ENCODE data around the gene SLC8A1. TPM values are rescaled to one million over a fixed set of nuclear protein-coding genes. Genes with fewer than 3 reads are reported as not detected.

SLC8A1 gene
- total and polyA plus RNA-seq, 10 of the 15 experiments (the other 5 are each of a cell fraction or from before 2014, with no cell fraction given): under 0.01 to 1.2 (median 0.01) TPM; not detected in 3

- ATAC-seq (no peak), FAIRE-seq (no peak), DNase-seq (ENCODE audit: low read depth, low spot score) (no peak)
- SMC1A ChIA-PET (ENCODE audit: uncharacterized antibody, unreplicated experiment): no interaction called here
- no peak overlapping the region for H3K4me2 ChIP-seq (ENCODE audit: control insufficient read depth, insufficient read depth)
- intact Hi-C loops (cut with micrococcal nuclease; ENCODE audit: unreplicated experiment): no loop called here
- no TSS peak for BruUV-seq (replicated peaks)
- H3K36me3 ChIP-seq (ENCODE audit: control insufficient read depth in 2 of 2, insufficient read depth in 2 of 2, low read length in 1 of 2): no peaks in the 10 kb centered on the region
- no peak overlapping the region for H3K9ac ChIP-seq (ENCODE audit: control insufficient read depth, insufficient read depth, low read length)
- H3K79me2 ChIP-seq (ENCODE audit: control insufficient read depth, insufficient read depth, low read length): no peaks in the 10 kb centered on the region
- CTCF ChIA-PET: no interaction called here
- 6% methylated on average over 1 of the region's 1 CpG for WGBS (ENCODE audit: insufficient coverage, insufficient replicate concordance, low lambda C conversion rate, missing lambda C conversion rate)
- no peaks in the 10 kb centered on the region for H3K9me3 ChIP-seq (replicated peaks; ENCODE audit: control insufficient read depth, insufficient read depth, low read length)
- no peak for TF ChIP-seq TARDBP (IDR thresholded peaks at IDR 0.05; ENCODE audit: borderline replicate concordance)
- TF ChIP-seq EP300 (IDR thresholded peaks at IDR 0.05; ENCODE audit: borderline replicate concordance in 1 of 2, control insufficient read depth in 1 of 2, low read depth in 2 of 2, low read length in 2 of 2): no peak
- H4K20me1 ChIP-seq (ENCODE audit: control insufficient read depth, insufficient read depth): no peaks in the 10 kb centered on the region
- H3K27ac ChIP-seq (ENCODE audit: control insufficient read depth, insufficient read depth): no peak overlapping the region
- no peaks in the 10 kb centered on the region for H3K27me3 ChIP-seq (replicated peaks in 1 of 2; ENCODE audit: control insufficient read depth in 2 of 2, insufficient read depth in 2 of 2, low read length in 1 of 2)
- in situ Hi-C loops (cut with MboI): no loop called here
- no peak overlapping the region for H3K4me3 ChIP-seq
- no peaks in the 10 kb centered on the region for H3K4me1 ChIP-seq (ENCODE audit: control insufficient read depth, insufficient read depth, low read length)
- POLR2A ChIA-PET: no interaction called here
- RAD21 ChIA-PET (ENCODE audit: unreplicated experiment): no interaction called here
- no peak overlapping the region for H2AFZ ChIP-seq (ENCODE audit: control insufficient read depth, low read depth, low read length)
Measured at GRCh38 chr2:40394597-40394996, 57.3 kb downstream of the SLC8A1 start.

DNA sequence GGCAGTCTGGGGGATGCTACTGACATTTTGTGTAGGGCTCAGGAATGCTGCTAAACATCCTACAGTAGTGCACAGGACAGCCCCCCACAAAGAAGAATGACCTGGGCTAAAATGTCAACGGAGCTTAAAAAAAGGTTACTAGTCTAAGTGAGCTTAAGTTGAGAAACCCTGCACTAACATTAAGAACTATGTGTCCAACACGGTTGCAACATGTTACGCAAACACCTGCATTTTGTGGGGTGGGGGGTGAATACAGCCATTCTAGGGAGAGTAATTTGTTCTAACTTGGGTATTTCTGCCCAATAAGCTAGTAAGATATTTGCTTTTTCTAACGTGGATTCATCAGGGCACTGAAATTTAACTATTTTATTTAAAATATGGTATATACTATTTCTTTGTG, 57.9 kb downstream of the SLC8A1 start:
- Histone ChIP-seq H3K4me2 (ENCODE audit: control insufficient read depth, insufficient read depth) (no peak overlapping the region), H3K9ac (ENCODE audit: control insufficient read depth, insufficient read depth, low read length) (no peak overlapping the region), H3K4me1 (ENCODE audit: control insufficient read depth, insufficient read depth, low read length) (no peaks in the 10 kb centered on the region), H3K9me3 (replicated peaks; ENCODE audit: control insufficient read depth, insufficient read depth, low read length) (no peaks in the 10 kb centered on the region), H3K36me3 (ENCODE audit: control insufficient read depth in 2 of 2, insufficient read depth in 2 of 2, low read length in 1 of 2) (no peaks in the 10 kb centered on the region), H4K20me1 (ENCODE audit: control insufficient read depth, insufficient read depth) (no peaks in the 10 kb centered on the region), H3K4me3 (no peak overlapping the region), H3K27ac (ENCODE audit: control insufficient read depth, insufficient read depth) (no peak overlapping the region), H3K79me2 (ENCODE audit: control insufficient read depth, insufficient read depth, low read length) (no peaks in the 10 kb centered on the region), H2AFZ (ENCODE audit: control insufficient read depth, low read depth, low read length) (no peak overlapping the region), H3K27me3 (replicated peaks in 1 of 2; ENCODE audit: control insufficient read depth in 2 of 2, insufficient read depth in 2 of 2, low read length in 1 of 2) (no peaks in the 10 kb centered on the region)
- FAIRE-seq: no peak
- intact Hi-C loops (cut with micrococcal nuclease; ENCODE audit: unreplicated experiment): no loop called here
- WGBS (ENCODE audit: insufficient coverage, insufficient replicate concordance, low lambda C conversion rate, missing lambda C conversion rate): 27% methylated on average over 4 of the region's 4 CpGs
- in situ Hi-C loops (cut with MboI): no loop called here
- ChIA-PET RAD21 (ENCODE audit: unreplicated experiment) (no interaction called here), SMC1A (ENCODE audit: uncharacterized antibody, unreplicated experiment) (no interaction called here), POLR2A (no interaction called here), CTCF (no interaction called here)
- ATAC-seq: no peak
- no peak for DNase-seq (ENCODE audit: low read depth, low spot score)
- no TSS peak for BruUV-seq (replicated peaks)
- no peak for TF ChIP-seq ZNF592 (IDR thresholded peaks at IDR 0.05)
- TF ChIP-seq ZNF384 (IDR thresholded peaks at IDR 0.05; ENCODE audit: borderline replicate concordance, low read depth, low read length): no peak
- no peak for TF ChIP-seq BHLHE40 (IDR thresholded peaks at IDR 0.05; ENCODE audit: borderline replicate concordance in 1 of 2, low read depth in 2 of 2, low read length in 1 of 2)
- no peak for TF ChIP-seq ZNF24 (IDR thresholded peaks at IDR 0.05)
- TF ChIP-seq, protein P1, sequence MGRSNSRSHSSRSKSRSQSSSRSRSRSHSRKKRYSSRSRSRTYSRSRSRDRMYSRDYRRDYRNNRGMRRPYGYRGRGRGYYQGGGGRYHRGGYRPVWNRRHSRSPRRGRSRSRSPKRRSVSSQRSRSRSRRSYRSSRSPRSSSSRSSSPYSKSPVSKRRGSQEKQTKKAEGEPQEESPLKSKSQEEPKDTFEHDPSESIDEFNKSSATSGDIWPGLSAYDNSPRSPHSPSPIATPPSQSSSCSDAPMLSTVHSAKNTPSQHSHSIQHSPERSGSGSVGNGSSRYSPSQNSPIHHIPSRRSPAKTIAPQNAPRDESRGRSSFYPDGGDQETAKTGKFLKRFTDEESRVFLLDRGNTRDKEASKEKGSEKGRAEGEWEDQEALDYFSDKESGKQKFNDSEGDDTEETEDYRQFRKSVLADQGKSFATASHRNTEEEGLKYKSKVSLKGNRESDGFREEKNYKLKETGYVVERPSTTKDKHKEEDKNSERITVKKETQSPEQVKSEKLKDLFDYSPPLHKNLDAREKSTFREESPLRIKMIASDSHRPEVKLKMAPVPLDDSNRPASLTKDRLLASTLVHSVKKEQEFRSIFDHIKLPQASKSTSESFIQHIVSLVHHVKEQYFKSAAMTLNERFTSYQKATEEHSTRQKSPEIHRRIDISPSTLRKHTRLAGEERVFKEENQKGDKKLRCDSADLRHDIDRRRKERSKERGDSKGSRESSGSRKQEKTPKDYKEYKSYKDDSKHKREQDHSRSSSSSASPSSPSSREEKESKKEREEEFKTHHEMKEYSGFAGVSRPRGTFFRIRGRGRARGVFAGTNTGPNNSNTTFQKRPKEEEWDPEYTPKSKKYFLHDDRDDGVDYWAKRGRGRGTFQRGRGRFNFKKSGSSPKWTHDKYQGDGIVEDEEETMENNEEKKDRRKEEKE (IDR thresholded peaks at IDR 0.05): no peak
- TF ChIP-seq PAX8 (IDR thresholded peaks at IDR 0.05): no peak
- no peak for TF ChIP-seq ZBED1 (IDR thresholded peaks at IDR 0.05; ENCODE audit: borderline replicate concordance)
- no peak for TF ChIP-seq IKZF1 (conservative IDR thresholded peaks at IDR 0.05)
- no peak for TF ChIP-seq TCF12 (IDR thresholded peaks at IDR 0.05; ENCODE audit: low read depth, low read length)
- no peak for TF ChIP-seq CHD1 (IDR thresholded peaks at IDR 0.05; ENCODE audit: low read depth, low read length)
- TF ChIP-seq SREBF1 (IDR thresholded peaks at IDR 0.05; ENCODE audit: low read length): no peak

Measured in GM12878 (cell line).